ENCODE measurements around the gene BBS4. TPM values are rescaled to one million over a fixed set of nuclear protein-coding genes. Genes with fewer than 3 reads are reported as not detected.
A peak's percentile ranks its signal among the peaks of the same experiment; 100 is the strongest.

BBS4 gene
- total and polyA plus RNA-seq, 2 of the 4 experiments (the other 2 are of a cell fraction) = 15.8 to 21.0 TPM

- Histone ChIP-seq H2AK9ac (replicated peaks; ENCODE audit: low read depth, low read length, poor library complexity) (peak overlapping the region; percentile 57), H3K56ac (ENCODE audit: extremely low read depth, insufficient read depth, low read length) (peak overlapping the region; percentile 48; the same call in 1 of the 2 replicates), H3K9me1 (ENCODE audit: insufficient read depth, low read length) (peaks cover 19% of the 10 kb centered on the region), H3K9me3 (ENCODE audit: control insufficient read depth, insufficient read depth, low read length) (no peaks in the 10 kb centered on the region), H3K4me2 (ENCODE audit: low read depth, low read length) (peak overlapping the region; percentile 90), H2AFZ (replicated peaks; ENCODE audit: low read length, poor library complexity) (peak overlapping the region; percentile 95), H3K79me1 (ENCODE audit: low read depth in 1 of 2, low read length in 2 of 2) (peaks cover 22 to 43% of the 10 kb centered on the region in 2 experiments), H2BK5ac (ENCODE audit: low read depth, low read length, poor library complexity, severe bottlenecking) (peak overlapping the region; percentile 55), H4K91ac (ENCODE audit: insufficient read depth, low read depth, low read length) (0 out of 2 replicates have a peak overlapping the region, but pooled peaks have one; percentile 24), H3K23ac (ENCODE audit: low read depth, low read length) (peak overlapping the region; percentile 94), H4K20me1 (ENCODE audit: insufficient read depth, low read length) (peaks cover 6% of the 10 kb centered on the region; the same call in 1 of the 2 replicates), H3K27me3 (ENCODE audit: control insufficient read depth, insufficient read depth, low read length) (no peaks in the 10 kb centered on the region), H2BK120ac (ENCODE audit: low read depth, low read length) (no peak overlapping the region), H3K18ac (ENCODE audit: low read depth, low read length) (peak overlapping the region; percentile 7; the same call in 1 of the 2 replicates), H3K14ac (replicated peaks; ENCODE audit: low read depth, low read length) (peak overlapping the region; percentile 57; the same call in 1 of the 2 replicates), H2BK20ac (ENCODE audit: low read depth, low read length) (no peak overlapping the region), H3K4me3 (ENCODE audit: insufficient read depth, low read depth, low read length) (peak overlapping the region; percentile 79), H3K4ac (ENCODE audit: low read depth, low read length) (peak overlapping the region; percentile 56), H3K36me3 (ENCODE audit: control insufficient read depth, insufficient read depth, low read length) (peaks cover 2% of the 10 kb centered on the region; the same call in 1 of the 2 replicates), H3K4me1 (ENCODE audit: control insufficient read depth, insufficient read depth, low read length) (peaks cover 16% of the 10 kb centered on the region), H4K5ac (ENCODE audit: low read depth, low read length) (peak overlapping the region; percentile 57; the same call in 1 of the 2 replicates), H2BK15ac (ENCODE audit: low read depth, low read length) (no peak overlapping the region), H3K9ac (ENCODE audit: low read depth, low read length) (peak overlapping the region; percentile 62), H3K27ac (ENCODE audit: insufficient read depth, low read length) (peak overlapping the region; percentile 60), H2AK5ac (ENCODE audit: low read depth, low read length) (peak overlapping the region; percentile 48; the same call in 1 of the 2 replicates), H4K8ac (ENCODE audit: low read depth in 2 of 2, low read length in 2 of 2) (peak overlapping the region; percentile 47 to 52; a peak in 3 of 4 replicates)
- intact Hi-C loops (cut with micrococcal nuclease) (loop anchor here (2.0 kb wide), 1 partner anchor 60 kb away; no protein-coding TSS in a partner anchor), dilution Hi-C loops (cut with HindIII; ENCODE audit: low sequenced_read_pairs, unreplicated experiment) (no loop called here), in situ Hi-C loops (cut with MboI; ENCODE audit: low sequenced_read_pairs) (loop anchor here (10.0 kb wide), 1 partner anchor 492 kb away; no protein-coding TSS in a partner anchor)
- TF ChIP-seq CHD1 (IDR thresholded peaks at IDR 0.05; ENCODE audit: low read depth, low read length) = no peak
- no peak for TF ChIP-seq ELK1 (IDR thresholded peaks at IDR 0.05; ENCODE audit: borderline replicate concordance, low read depth, low read length)
- no peak for TF ChIP-seq MAFK (IDR thresholded peaks at IDR 0.05; ENCODE audit: low read depth, low read length)
- TF ChIP-seq MXI1 (IDR thresholded peaks at IDR 0.05; ENCODE audit: borderline replicate concordance, low read depth, low read length) = no peak
- TF ChIP-seq MAZ (IDR thresholded peaks at IDR 0.05; ENCODE audit: borderline replicate concordance, low read depth, low read length) = no peak
- TF ChIP-seq NFE2L2 (IDR thresholded peaks at IDR 0.05; ENCODE audit: low read depth, low read length) = no peak
- no peak for TF ChIP-seq BHLHE40 (IDR thresholded peaks at IDR 0.05; ENCODE audit: low read depth, low read length)
- no peak for TF ChIP-seq POLR2A (IDR thresholded peaks at IDR 0.05; ENCODE audit: low read depth, low read length)
- TF ChIP-seq FOS (IDR thresholded peaks at IDR 0.05; ENCODE audit: low read depth, low read length) = no peak
- TF ChIP-seq CEBPB (IDR thresholded peaks at IDR 0.05; ENCODE audit: low read depth, low read length) = no peak
- TF ChIP-seq RCOR1 (IDR thresholded peaks at IDR 0.05; ENCODE audit: insufficient replicate concordance, low read length) = no peak
- ATAC-seq (ENCODE audit: low read depth) (no peak), DNase-seq (no peak)
- ChIA-PET CTCF (interaction anchor here (0.6 to 0.9 kb wide), 2 partner anchors 101 to 443 kb away, joined by 3 read pairs; no protein-coding TSS in a partner anchor), POLR2A (ENCODE audit: unreplicated experiment) (interaction anchor here (0.7 kb wide), 1 partner anchor 267 kb away, joined by 13 read pairs; no protein-coding TSS in a partner anchor)
- 5% methylated on average over 3 of the region's 14 CpGs; no CpG with 5 or more reads in 1 of the 2 experiments for WGBS, 2 experiments (ENCODE audit: extremely low coverage in 2 of 2, insufficient read length in 1 of 2)
- no TSS peak for BruUV-seq (replicated peaks)
These were observed 96.4 kb downstream of the BBS4 start for GRCh38 chr15:72782274-72783003.
